ENCODE measurements around the gene ACTL7A.

The ACTL7A gene

GRCh38 chr9:108851138-108851537 is 10.9 kb upstream of the ACTL7A start:
- DNase-seq: no peak

- DNase-seq: no peak
These were observed 10.0 kb upstream of the ACTL7A start for GRCh38 chr9:108852079-108852478.

- DNase-seq: no peak
These were observed 8.0 kb upstream of the ACTL7A start for GRCh38 chr9:108854094-108854493.

- DNase-seq: no peak
These were observed 7.2 kb upstream of the ACTL7A start for GRCh38 chr9:108854641-108855528.

- no peak for DNase-seq
These were observed 6.6 kb upstream of the ACTL7A start for GRCh38 chr9:108855529-108855886.

GRCh38 chr9:108855888-108856287 is 6.2 kb upstream of the ACTL7A start, which contains the start of gene ACTL7B:
Gene ACTL7B, minus strand, starts transcription at chr9:108855986. Its CDS starts 56 bp downstream, at chr9:108855930.
- no peak for DNase-seq

- no peak for DNase-seq
These were observed 4.5 kb upstream of the ACTL7A start for GRCh38 chr9:108857572-108857971.

GRCh38 chr9:108859459-108860114 is 2.5 kb upstream of the ACTL7A start:
- DNase-seq: peak; percentile 62 to 91

- peak in 1 of 2 experiments; percentile 37 for DNase-seq
These were observed 1.7 kb upstream of the ACTL7A start for GRCh38 chr9:108860354-108860753.

- DNase-seq: no peak
These were observed 1.3 kb upstream of the ACTL7A start for GRCh38 chr9:108860764-108861163.

GRCh38 chr9:108861464-108861863 is 602 bp upstream of the ACTL7A start:
- no peak for DNase-seq

GRCh38 chr9:108863891-108864290 is 1.8 kb downstream of the ACTL7A start:
- DNase-seq: no peak

GRCh38 chr9:108864446-108864845 is 2.4 kb downstream of the ACTL7A start:
- peak in 1 of 2 experiments; percentile 17 for DNase-seq

- no peak for DNase-seq
These were observed 3.0 kb downstream of the ACTL7A start for GRCh38 chr9:108865037-108865436.

GRCh38 chr9:108866001-108866420 is 3.9 kb downstream of the ACTL7A start:
- DNase-seq: no peak

GRCh38 chr9:108867116-108867515 is 5.0 kb downstream of the ACTL7A start:
- DNase-seq: no peak

- DNase-seq: no peak
These were observed 5.8 kb downstream of the ACTL7A start for GRCh38 chr9:108867829-108868228.

GRCh38 chr9:108869092-108869725 is 7.1 kb downstream of the ACTL7A start:
- no peak for DNase-seq

GRCh38 chr9:108874058-108874788 is 12.2 kb downstream of the ACTL7A start:
- DNase-seq: no peak

- DNase-seq: no peak
These were observed 14.4 kb downstream of the ACTL7A start for GRCh38 chr9:108876425-108876824.

- DNase-seq: no peak
These were observed 15.5 kb downstream of the ACTL7A start for GRCh38 chr9:108877524-108877923.

GRCh38 chr9:108880738-108881316 is 18.8 kb downstream of the ACTL7A start:
- no peak for DNase-seq

Data from NCI-H524 (cell line).